SK-N-SH treated with all-trans-retinoic acid at 6 μM for 48 hours (cell line): ENCODE data around the gene RARRES1.

ENCODE experiments used
- ARNTL ChIP-seq: fragments of 450-650 bp; formaldehyde crosslinking; IDR thresholded peaks from 2 replicates; pipeline ENCODE4 v1.5.0; 2020; ENCODE audit warnings: low read depth, mild to moderate bottlenecking, moderate library complexity, borderline replicate concordance
- BACH2 ChIP-seq: fragments of 250-450 bp; sonication (Bioruptor Pico); IDR thresholded peaks from 2 replicates; pipeline ENCODE4 v1.9.0; 2021; ENCODE audit warnings: mild to moderate bottlenecking, borderline replicate concordance
- ESRRG ChIP-seq: fragments of 250-450 bp; sonication (Bioruptor Pico); IDR thresholded peaks from 2 replicates; pipeline ENCODE4 v1.6.1; 2021; ENCODE audit warnings: mild to moderate bottlenecking
- GLIS3 ChIP-seq: fragments of 250-450 bp; sonication (Bioruptor Pico); IDR thresholded peaks from 2 replicates; pipeline ENCODE4 v1.5.0; 2020; ENCODE audit warnings: mild to moderate bottlenecking, moderate library complexity
- OSR1 ChIP-seq: fragments of 250-450 bp; sonication (Bioruptor Pico); IDR thresholded peaks from 2 replicates; pipeline ENCODE4 v1.8.0; 2022; ENCODE audit warnings: moderate library complexity, mild to moderate bottlenecking, inconsistent platforms
- PATZ1 ChIP-seq: fragments of 250-450 bp; sonication (Bioruptor Pico); IDR thresholded peaks from 2 replicates; pipeline ENCODE4 v1.8.0; 2020; ENCODE audit warnings: mild to moderate bottlenecking, moderate library complexity, borderline replicate concordance
- RARB ChIP-seq: fragments of 250-450 bp; sonication (Bioruptor Pico); IDR thresholded peaks from 2 replicates; pipeline ENCODE4 v1.8.0; 2021; ENCODE audit warnings: mild to moderate bottlenecking, moderate library complexity
- SNAI2 ChIP-seq: fragments of 250-450 bp; sonication (Bioruptor Pico); IDR thresholded peaks from 2 replicates; pipeline ENCODE4 v1.5.0; 2020; ENCODE audit warnings: mild to moderate bottlenecking, moderate library complexity
- TCF4 ChIP-seq: fragments of 250-450 bp; sonication (Bioruptor Pico); IDR thresholded peaks from 2 replicates; pipeline ENCODE4 v1.8.0; 2021; ENCODE audit warnings: mild to moderate bottlenecking, moderate library complexity, borderline replicate concordance
- ZFP3 ChIP-seq: fragments of 250-450 bp; sonication (Bioruptor Pico); IDR thresholded peaks from 2 replicates; pipeline ENCODE4 v1.5.0; 2020; ENCODE audit warnings: mild to moderate bottlenecking, moderate library complexity
- ZFP30 ChIP-seq: fragments of 450-650 bp; formaldehyde crosslinking; IDR thresholded peaks from 2 replicates; pipeline ENCODE4 v1.5.0; 2022; ENCODE audit warnings: mild to moderate bottlenecking, moderate library complexity
- TF ChIP-seq, protein P1 (sequence below): fragments of 250-450 bp; sonication (Bioruptor Pico); IDR thresholded peaks from 2 replicates; pipeline ENCODE4 v1.5.1; 2021; ENCODE audit warnings: mild to moderate bottlenecking, moderate library complexity
- TF ChIP-seq, protein P2 (sequence below): fragments of 250-450 bp; sonication (Bioruptor Pico); IDR thresholded peaks from 2 replicates; pipeline ENCODE4 v1.5.0; 2020; ENCODE audit warnings: mild to moderate bottlenecking, moderate library complexity

- TF ChIP-seq, protein P1, sequence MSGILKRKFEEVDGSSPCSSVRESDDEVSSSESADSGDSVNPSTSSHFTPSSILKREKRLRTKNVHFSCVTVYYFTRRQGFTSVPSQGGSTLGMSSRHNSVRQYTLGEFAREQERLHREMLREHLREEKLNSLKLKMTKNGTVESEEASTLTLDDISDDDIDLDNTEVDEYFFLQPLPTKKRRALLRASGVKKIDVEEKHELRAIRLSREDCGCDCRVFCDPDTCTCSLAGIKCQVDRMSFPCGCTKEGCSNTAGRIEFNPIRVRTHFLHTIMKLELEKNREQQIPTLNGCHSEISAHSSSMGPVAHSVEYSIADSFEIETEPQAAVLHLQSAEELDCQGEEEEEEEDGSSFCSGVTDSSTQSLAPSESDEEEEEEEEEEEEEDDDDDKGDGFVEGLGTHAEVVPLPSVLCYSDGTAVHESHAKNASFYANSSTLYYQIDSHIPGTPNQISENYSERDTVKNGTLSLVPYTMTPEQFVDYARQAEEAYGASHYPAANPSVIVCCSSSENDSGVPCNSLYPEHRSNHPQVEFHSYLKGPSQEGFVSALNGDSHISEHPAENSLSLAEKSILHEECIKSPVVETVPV, result no peak
- TF ChIP-seq, protein P2, sequence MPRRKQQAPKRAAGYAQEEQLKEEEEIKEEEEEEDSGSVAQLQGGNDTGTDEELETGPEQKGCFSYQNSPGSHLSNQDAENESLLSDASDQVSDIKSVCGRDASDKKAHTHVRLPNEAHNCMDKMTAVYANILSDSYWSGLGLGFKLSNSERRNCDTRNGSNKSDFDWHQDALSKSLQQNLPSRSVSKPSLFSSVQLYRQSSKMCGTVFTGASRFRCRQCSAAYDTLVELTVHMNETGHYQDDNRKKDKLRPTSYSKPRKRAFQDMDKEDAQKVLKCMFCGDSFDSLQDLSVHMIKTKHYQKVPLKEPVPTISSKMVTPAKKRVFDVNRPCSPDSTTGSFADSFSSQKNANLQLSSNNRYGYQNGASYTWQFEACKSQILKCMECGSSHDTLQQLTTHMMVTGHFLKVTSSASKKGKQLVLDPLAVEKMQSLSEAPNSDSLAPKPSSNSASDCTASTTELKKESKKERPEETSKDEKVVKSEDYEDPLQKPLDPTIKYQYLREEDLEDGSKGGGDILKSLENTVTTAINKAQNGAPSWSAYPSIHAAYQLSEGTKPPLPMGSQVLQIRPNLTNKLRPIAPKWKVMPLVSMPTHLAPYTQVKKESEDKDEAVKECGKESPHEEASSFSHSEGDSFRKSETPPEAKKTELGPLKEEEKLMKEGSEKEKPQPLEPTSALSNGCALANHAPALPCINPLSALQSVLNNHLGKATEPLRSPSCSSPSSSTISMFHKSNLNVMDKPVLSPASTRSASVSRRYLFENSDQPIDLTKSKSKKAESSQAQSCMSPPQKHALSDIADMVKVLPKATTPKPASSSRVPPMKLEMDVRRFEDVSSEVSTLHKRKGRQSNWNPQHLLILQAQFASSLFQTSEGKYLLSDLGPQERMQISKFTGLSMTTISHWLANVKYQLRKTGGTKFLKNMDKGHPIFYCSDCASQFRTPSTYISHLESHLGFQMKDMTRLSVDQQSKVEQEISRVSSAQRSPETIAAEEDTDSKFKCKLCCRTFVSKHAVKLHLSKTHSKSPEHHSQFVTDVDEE (CRISPR knock-in tag), result no peak
- TF ChIP-seq ZFP30 (CRISPR knock-in tag) (no peak), PATZ1 (CRISPR knock-in tag) (no peak), BACH2 (CRISPR knock-in tag) (no peak), ZFP3 (CRISPR knock-in tag) (no peak), RARB (CRISPR knock-in tag) (no peak), OSR1 (CRISPR knock-in tag) (no peak), ESRRG (no peak), TCF4 (no peak), GLIS3 (CRISPR knock-in tag) (no peak), SNAI2 (no peak), ARNTL (no peak)
Measured at GRCh38 chr3:158773166-158773565, 40.9 kb upstream of the RARRES1 start.
